ENCODE data around the gene UBTF.
A peak's percentile ranks its signal among the peaks of the same experiment; 100 is the strongest.

Gene UBTF

DNA sequence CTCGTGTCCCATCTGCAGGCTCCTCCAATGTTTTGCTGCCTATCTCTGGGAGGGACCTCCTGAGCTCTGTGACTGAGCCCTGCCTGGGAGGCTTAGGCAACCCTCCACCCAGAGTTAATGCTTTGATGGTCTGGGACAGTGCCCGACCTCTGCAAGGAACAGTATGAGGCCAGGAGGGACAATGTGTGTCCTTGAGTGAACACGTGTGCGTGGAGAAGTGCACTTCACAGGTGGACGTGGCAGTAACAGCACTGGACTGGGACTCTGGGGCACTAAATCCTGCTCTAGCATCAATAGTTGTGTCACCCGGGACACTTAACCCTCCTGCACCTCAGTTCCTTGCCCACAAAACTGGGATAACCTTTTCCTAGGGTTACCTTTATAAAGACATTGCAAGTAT, 4.6 kb downstream of the UBTF start:
- DNase-seq (ENCODE audit: low read depth): no peak

DNA sequence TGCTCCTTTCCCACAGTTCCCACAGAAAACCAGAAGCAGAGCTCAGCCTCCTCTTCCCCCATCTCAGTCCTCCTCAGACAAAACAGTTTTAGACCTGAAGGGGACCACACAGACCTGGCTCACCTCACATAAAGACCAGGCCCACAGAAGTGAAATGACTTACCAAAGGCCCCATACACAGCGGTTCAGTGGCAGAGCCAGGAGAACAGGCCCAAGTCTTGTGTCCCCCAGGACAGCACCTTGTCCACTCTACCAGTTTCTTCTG, 5.3 kb downstream of the UBTF start:
- DNase-seq (ENCODE audit: low read depth): no peak

DNA sequence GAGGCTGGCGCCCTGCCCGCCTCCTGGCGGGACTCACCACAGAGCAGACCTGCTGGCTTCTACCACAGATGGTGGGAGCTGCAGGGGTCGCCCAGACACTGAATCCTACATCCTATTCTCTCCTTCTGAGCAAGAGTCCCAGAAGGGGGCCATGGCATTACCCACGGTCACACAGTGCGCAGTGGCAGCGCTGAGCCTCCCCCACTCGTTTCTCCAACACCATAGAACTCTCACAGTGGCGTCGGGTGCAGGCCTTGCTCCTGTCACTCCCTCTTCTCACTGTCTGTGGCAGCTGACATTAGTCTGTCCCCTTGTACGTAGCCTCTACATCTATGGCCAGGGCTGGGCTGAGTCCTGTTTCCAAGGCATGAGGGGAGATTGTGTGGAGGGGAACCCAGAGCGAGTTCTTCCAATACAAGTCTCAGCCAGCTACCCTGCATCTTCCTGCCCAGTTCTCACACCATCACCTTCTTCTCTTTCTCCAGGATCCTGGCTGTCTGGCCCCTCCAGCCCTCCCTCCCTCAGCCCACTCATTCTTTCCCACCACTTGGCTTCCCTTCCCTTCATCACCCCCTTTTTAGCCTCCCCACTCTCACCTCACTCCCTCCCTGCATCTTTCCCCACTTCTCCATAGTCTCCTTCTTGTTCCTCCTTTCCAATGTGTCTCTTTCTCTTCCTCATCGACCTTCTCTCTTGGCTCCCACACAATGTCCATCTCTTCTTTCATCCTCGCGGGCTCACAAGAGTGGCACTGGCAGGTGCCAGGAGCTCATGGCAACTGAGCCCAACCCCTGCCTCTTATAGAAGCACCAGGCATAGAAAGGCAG, 5.9 kb downstream of the UBTF start:
- DNase-seq (ENCODE audit: low read depth): no peak

DNA sequence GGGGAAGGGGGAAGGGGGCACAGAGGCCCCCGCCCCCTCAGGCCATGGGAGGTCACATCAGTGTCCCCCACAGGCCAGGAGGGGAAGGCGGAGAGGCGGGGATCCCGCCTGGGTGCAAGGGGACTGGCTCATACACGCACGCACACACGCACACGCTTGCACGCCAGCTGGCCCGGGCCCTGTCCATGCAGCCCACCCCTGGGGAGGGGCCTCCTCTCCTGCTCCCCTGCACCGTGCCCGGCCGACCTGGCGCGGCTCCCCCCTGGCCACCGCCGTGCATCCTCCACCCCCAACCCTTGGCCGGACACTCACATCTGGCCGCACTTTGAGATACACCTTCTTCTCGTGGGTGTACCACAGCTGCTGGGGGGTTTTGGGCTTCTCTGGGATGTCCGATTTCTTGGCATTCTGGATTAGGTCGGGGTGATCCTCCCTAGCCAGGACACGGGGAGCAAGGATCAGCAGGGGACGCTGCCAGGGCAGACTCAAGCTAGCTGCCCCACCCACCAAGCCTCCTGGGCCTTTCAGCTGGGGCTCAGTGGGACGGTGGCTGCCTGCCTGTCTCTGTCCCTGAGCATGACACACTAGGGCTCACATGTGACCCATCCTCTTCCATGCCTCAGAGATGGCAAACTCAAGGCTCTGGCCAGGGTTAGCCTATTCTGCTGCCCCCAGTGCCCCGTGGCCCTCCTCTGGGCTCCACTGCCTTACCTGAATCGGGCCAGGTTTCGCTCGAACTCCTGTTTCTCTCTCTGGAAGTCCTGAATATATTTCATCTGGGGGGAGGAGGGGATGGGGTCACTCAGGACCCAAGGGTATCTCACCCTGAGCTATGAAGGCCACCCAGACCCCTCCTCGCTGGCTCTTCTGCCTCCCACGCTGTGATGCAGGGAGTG, 6.7 kb downstream of the UBTF start:
- DNase-seq (ENCODE audit: low read depth): no peak

DNA sequence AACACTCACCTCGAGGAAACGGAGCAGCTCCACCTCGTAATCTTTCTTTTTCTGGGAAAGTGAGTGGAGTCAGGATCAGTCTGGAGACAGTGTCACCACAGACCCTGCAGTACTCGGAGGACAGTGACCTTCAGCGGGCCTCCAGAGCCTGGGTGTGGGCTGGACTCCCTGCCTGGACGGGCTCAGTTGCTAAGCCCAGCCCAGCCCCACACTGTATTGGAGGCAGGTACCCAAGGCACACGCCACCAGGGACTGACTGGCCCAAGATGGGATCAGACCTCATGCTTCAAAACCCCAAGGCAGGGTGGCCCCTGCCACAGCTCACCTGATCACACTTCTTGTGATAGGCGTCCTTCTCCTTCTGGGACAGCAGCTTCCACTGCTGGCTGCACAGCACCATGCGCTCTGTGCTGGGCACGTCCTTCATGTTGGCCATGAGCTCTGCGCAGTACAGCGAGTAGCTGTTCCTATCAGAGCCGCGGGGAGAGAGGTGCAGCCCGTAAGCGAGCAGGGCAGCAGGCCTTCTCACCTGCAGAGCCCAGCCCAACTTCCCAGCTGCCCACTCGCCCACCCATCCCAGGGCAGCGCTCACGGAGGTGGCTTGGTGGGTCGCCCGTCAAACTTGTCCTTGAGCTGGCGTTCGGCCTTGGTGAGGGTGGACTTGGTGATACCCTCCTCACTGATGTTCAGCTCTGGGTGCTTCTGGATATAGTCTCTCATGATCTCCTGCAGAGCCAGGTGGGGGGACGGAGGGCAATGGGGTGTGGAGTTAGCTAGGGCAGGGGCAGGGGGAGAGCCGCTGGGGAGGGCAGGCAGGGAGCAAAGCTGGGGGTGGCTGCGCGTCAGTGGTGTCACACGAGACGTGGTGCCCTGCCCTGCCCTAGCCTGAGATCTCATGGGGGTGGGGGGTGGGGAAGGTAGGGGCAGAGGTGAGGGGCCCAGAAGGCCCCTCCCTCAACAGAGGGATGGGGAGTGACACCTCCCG, 7.9 kb downstream of the UBTF start:
- no peak for DNase-seq (ENCODE audit: low read depth)

DNA sequence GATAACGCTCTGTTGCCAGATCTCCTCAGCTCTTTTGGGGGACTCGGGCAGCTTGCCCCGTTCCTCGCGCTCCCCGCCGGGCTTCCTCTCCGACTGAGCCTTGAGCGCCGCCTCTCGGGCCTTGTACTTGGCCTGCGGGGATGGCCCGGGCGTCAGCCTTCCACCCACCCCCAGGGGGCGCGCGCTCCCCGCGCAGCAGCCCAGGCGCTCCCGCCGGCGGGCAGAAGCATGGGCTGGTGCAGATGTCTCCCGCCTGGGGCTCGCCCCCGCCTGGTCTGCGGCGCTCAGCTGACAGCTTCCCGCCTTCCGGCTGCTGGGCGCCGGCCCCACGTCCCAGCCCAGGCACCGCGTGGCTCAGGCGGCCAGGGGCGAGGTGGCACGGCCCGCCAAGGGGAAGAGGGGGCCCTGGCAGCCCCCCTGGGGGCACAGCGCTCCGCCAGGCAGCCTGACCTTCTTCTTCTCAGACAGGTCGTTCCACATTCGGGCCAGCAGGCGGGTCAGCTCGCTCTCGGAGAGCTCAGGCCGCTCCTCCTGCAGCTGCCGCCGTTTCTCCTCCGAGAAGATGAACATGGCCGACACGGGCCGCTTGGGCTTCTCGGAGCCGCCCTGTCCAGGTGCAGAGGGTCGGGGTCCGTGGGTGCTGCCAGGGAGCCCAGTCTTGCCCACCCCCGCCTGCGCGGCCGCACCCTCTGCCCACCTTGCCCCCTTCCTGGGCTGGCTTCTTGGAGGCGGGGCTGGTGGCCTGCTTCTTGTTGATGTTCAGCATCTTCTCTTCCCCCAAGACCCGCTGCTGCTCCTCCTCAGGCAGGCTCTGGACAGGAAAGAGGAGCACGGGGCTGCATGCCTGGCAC, 8.9 kb downstream of the UBTF start:
- DNase-seq (ENCODE audit: low read depth): peak; percentile 84

DNA sequence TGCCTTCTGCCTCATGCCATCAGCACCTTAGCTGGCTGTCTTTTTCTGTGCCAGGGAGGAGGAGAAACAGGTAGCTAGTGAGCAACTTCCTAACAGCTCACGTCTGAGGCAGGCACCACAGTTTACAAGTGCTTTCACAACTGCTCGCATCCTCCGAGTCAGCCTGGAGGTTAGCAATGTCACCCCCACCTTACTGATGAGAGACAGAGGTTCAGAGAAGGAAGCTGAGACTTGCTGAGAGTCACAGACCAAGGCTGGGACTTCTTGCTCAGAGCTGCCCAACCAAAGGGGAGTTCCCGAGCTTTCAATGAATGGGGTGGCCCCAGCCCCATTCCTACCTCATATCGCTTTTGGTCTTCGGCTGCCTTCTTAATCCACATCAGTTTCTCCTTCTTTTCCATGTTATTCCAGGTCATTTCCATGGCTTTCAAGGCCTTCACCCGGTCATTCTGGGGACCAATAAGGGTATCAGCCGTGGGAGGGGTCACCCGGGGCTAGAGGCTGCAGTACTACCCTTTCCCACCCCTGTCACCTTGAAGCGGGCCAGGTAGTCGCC, 9.6 kb downstream of the UBTF start:
- DNase-seq (ENCODE audit: low read depth): no peak

DNA sequence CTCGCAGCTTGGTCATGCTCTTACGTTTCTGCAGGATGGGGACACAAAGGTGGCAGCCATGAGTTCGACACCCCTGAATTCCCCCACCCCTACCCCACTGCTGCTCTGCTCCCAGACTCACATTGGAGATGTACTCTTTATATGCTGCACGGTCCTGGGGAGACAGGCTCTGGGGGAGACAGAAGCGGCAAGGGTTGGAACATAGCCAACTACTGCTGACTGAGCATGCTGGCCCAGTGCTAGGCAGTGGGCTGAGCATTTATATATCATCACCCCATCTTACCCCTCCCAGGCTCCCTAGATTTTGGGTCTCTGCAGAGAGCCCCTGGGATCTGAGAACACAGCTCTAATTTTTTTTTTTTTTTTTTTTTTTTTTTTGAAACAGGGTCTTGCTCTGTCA, 11.7 kb downstream of the UBTF start:
- DNase-seq (ENCODE audit: low read depth): no peak

DNA sequence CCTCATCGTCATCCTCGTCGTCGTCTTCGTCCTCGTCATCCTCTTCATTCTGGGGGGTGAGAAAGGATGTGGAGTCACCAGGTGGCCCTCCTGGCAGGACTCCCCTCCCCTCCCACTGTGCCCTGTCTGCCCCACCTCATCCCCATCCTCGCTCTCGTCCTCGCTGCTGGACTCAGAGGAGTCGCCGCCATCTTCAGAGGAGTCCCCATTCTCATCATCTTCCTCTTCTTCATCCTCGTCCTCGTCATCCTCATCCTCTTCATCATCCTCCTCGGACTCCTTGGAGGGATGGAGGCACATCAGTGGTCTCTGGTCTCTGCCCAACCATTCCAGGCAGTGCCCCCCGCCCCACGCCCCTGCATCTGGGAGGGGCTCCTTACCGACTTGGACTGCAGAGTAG, 12.2 kb downstream of the UBTF start:
- no peak for DNase-seq (ENCODE audit: low read depth)

DNA sequence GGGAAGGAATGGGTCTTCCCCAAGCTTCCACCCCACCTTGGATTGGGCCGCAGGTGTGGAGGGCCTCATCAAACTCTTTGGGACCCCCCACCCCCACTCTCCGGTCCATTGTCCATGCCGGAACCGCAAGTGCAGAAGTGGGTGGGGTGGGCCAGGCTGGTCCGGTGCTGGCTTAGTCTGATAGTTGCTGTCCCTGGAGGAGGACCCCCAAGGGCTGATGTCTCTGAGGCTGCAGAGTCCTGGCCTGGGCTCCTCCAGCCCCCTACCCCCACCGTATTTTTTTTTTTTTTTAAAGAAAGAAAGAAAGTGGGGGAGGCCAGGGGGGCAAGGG, 12.7 kb downstream of the UBTF start:
- no peak for DNase-seq (ENCODE audit: low read depth)

DNA sequence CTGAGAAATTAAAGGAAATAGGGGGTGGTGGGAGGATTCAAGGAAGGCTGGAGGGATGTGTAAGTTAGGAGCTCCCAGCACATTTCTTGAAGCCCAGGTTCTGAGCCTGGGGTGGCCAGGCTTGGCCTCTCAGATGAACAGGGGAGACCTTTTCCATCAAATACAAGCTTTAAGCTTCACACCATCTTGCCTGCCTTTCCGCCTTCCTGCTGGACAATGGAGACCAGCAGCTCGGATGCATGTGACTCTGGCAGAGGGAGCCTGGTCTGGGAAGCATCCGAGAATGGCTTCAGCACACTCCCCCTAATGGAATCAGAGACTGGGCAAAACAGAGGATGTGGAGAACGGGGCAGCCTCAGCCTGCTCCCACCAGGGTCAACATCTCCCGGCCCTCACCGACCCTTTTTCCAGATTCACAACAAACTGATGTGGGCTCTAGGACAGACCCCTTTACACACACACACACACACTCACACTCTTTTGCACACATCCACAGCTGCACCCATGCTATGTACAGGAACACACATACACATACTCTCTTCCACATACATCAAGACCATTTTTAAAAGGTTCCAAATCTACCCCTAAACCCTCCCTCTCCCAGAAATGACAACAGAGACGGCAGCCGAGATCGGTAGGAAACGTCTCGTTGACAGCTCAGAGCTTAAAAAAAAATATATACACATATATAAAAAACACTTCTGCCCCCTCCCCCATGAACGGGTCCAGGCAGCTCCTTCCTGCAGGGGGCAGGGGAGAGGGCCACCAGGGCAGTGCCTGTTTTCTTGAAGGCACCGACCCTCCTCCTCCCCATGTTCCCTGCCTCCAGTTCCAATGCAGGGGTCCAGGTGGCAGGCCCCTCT, 13.3 kb downstream of the UBTF start:
- no peak for DNase-seq (ENCODE audit: low read depth)

DNA sequence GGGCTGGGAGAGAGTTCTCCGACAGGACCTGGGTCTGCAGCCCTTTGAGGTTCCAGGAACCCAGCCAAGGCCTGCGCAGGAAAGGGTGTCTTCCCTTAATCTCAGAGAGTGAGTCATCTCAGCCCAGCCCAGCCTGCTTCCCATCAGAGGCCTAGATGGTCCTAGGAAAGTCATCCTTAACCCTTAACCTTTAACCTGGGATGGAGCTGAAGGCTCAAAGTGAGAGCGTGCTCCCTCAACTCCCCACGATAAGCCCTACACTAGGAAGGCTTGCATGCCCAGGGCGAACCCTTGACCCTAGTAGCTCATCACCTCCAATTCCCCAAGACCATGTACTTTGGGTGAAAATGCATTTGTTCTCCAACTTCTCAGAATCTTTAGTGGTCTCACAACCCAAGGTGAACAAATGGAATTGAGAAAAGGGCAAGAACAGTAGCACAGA, 15.0 kb downstream of the UBTF start:
- no peak for DNase-seq (ENCODE audit: low read depth)

DNA sequence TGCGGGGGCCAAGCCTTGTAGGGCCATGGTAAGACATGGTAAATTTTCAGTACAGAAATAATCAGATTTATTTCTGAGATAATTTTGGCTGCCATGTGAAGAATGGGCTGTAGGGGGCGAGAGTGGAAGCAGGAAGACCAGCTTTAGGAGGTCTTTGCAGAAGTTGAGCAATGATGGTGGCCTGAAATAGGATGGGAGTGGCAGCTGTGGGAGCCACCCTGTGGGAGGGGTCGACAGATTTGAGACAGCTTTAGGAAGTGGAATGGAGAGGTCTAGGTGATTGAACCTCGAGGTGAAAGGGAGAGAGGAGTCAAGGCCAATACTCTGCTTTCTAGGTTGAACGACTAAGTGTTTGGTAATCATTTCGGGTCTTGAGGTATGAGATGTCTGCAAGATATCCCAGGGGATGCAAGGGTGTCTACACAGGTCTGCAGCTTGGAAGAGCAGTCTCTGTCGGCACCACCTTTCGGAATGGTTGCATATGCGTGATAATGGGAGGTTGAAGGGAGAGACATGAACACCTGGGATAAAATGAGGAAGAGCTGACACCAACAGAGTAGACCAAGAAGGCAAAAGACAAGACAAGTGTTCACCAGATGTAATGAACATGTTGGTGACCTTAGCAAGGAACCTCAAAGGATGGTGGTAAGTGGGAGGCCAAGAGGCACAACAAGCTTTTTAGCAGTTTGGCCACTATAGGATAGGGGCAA, 15.6 kb downstream of the UBTF start:
- no peak for DNase-seq (ENCODE audit: low read depth)

DNA sequence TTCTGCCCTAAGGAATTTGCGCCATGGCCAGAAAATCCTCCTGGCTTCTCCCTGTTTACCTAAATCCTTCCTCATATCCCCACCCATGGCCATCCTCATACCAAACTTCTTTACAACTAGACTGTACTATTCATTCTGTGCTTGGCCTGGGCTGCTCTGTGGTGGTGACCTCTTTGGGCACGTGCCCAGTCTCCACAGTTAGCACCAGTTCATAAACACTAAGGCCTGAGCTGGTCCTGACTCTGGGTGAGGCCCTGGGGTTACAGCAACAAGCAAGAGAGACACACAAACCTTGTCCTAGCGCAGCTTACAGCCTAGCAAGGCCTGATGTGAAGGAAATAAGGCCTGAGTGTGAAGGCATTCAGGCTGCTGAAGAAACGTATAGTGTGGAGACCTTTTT, 16.7 kb downstream of the UBTF start:
- DNase-seq (ENCODE audit: low read depth): no peak

DNA sequence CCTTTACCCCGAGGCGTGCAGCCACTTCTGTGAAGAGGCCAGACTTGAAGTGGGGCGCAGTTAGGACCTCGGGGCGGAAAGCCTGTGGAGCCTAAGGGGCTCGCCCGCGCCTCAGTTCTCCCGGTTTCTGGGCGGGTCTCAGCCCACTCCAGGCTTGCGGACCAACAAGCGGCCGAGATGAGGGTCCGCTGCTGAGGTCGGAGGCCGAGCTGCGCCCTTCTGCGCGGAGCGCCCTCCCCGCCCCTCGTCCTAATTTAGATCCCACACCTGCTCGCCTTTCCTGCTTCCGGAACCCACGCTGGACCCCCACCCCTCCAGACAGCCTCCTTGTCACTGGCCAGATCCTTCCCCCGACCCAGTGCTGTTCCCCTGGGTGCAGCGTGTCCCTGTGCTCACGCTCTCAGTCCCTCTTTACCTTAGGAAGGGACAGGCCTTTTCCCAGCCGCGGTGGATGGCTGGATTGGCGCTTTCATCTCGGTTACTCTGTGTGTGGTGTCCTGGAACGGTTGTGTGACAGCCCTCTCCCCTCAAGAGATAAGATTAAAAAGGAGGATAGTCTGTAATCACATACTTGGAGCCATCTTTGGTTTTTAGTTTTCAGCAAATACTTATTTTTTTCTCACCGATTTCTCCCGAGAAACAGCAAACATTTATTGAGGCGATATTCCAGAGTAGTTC, 18.9 kb downstream of the UBTF start:
- no peak for DNase-seq (ENCODE audit: low read depth)

DNA sequence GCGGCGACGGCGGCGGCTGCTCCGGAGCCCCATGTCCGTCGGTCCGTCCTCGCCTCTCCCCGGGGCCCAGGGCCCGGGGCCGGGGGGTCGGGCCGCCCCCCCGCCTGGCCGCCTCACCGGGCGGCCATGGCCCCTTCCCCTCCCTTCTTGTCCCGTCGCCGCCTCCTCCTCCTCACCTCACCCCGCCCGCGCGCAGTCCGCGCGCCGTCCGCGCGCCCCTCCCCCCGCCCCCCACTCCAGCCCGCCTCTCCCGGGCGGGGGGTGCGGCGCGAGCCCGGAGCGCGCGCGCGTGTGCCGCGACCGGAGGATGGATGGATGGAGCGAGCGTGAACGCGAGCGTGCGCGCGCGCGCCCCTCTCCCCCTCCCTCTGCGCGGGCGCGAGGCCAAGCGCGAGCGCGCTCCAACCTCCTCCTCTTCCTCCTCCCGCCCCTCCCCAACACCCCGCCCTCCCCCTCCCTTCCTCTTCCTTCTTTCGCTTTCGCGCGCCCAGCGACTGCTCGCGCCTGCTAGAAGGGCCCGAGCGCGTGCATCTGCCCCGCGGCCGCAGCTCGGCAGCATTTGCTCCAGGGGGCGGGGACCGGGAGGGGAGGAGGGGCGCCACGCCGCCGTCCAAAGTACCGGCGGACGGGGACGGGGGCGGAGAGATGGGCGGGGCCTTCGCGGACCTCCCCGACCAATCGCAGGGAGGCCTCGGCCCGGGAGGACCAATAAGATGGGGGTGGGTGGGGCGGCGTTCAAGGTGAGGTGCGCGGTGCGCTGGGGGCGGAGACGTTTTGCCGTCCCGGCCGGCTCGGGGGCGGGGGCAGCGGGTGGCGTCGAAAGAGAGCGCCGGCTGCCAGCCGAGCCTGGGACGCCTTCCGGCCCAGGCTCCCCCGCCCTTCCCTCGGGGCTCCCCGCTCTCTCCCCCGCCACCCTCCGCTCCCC, 19.7 kb downstream of the UBTF start, which contains the start of gene ATXN7L3:
Gene ATXN7L3, minus strand, starts transcription at position 332 of the 925 bp plus-strand sequence. CDS start 1,814 bp downstream, outside the sequence.
- DNase-seq (ENCODE audit: low read depth): peak; percentile 99

DNA sequence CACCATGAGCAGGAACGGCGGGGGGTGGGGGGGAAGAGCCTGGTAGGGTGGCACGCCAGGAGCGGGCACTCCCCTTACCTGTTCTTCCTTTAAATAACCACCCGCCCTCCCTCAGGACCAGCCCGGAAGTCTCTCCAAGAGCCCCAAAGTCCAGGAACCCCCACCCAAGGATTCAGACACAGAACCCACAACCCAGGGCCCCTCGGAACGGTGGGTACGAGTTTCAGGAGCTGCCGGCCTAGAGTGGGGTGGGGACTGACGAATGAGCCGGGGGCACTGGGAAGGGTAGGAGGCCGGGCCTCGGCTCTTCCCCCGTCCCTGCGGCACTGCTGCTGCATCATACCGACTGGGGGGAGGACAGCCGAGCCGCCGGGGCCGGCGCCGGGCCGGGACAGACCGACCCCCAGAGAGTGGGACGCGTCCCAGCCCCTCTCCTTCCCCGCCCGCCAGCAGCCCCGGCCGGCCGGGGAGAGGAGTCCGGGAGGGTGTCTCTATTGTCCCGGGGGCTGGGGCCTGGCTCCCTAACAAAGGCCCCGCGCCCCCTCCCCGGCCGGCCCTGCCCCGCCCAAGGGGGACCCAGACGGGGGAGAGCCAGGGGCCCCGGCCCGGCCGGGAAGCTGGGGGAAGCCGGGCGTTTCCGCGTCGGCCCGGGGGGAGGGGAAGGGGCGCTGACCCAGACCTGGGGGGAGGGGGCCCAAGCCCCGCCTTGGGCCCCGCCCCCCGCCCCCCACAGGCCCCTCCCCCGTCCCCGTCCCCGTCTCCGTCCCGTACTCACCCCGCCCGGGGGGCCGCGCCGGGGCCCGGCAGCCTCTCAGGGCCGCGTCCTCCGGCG, 20.5 kb downstream of the UBTF start:
- DNase-seq (ENCODE audit: low read depth): peak; percentile 31

Measured in activated T-cell treated with anti-CD3 and anti-CD28 coated beads for 1 hour (primary cell).